HG02759 (cell line): ENCODE data around the gene OR10G2.
"Not testable (repeated sequence)": the region's sequence is repeated elsewhere in the genome, so short reads cannot be mapped to it uniquely, and the experiment has no call there.

Experiments used
- ATAC-seq: cut with Tn5 transposase; IDR thresholded peaks from one replicate; pipeline ENCODE4 v1.9.1; 2021; ENCODE audit warnings: mild to moderate bottlenecking, moderate library complexity; ENCODE audit not compliant: unreplicated experiment

Gene OR10G2, protein sequence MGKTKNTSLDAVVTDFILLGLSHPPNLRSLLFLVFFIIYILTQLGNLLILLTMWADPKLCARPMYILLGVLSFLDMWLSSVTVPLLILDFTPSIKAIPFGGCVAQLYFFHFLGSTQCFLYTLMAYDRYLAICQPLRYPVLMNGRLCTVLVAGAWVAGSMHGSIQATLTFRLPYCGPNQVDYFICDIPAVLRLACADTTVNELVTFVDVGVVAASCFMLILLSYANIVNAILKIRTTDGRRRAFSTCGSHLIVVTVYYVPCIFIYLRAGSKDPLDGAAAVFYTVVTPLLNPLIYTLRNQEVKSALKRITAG

DNA sequence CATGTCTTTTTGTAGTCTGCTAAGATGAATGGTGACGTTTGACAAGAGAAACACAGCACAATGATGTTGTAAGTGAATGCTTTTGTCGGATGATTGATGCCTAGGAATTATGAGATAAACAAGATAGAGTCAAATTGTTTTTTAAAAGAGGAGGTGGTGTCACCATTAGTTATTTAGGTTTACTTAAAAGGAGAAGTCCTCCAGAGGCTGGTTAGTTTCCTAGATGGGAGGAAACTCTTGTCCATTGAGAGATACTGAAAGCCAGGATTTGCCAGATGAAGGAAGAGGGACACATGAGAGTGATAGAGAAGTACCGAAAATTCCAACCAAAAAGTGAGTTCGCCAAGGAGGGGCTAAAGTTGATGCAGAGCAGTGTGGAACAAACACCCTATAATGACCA, at the start of gene OR10G2:
OR10G2 (minus strand) TSS at position 101 of the 400 bp plus-strand sequence; CDS start at position 3, 98 bp downstream.
- ATAC-seq = no peak

DNA sequence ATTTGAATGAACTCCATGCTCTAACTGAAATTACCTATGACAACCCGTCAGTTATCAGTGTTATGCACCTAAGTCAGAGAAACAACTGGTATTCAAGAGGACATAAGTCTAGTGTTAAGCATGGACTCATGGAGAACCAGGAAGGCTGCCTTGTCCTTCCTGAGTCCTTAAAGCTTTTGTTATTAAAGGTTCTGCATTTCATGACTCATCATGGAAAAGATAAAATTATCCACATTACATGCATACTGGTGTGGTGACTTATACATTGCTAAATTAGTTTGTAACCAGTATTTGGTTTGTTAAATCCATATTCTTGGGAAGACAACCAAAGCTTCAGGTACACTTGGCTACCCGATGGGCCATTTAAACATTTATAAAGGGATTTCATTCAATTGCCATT, 45.3 kb upstream of the OR10G2 start:
- ATAC-seq = no peak

DNA sequence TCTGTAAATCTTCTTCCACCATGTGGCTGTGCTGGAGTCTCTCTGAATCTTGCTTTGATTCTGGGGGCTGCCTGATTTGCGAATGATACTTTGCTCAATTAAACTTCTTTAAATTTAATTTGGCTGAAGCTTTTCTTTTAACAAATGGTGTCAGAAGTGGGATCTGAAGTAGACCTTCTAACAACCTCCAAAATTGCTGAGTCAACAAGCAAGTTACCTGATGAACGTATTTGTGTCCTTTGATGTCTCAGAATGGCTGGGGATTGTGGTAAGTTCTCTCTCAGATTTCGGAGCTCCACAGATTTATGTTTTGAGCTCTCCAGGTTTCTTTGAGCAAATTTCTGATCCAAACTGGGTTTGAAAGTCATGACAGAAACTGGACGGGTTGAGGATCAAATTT, 40.8 kb upstream of the OR10G2 start:
- no peak for ATAC-seq

DNA sequence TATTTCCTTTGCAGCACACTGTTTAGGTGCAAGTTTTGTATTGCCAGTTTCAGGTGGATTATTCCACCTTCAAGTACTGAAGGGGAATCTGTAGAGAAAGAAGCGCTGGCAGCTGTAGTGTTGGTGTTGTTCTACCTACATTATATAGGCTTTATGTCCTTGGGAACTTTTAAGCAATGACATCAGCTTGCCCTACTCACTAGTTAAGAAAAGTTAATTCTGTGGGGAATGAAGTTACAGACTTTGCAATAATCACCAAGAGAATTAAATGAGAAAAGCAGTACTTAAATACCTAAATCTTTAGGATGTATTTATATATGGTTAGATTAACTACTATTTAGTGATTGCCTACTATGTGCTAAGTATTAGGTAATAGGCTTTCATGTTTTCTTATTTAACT, 39.0 kb upstream of the OR10G2 start, which contains the start of gene OR4E1:
OR4E1 (minus strand) TSS at position 101 of the 400 bp plus-strand sequence. CDS start 2,883 bp downstream, outside the sequence.
- no peak for ATAC-seq

DNA sequence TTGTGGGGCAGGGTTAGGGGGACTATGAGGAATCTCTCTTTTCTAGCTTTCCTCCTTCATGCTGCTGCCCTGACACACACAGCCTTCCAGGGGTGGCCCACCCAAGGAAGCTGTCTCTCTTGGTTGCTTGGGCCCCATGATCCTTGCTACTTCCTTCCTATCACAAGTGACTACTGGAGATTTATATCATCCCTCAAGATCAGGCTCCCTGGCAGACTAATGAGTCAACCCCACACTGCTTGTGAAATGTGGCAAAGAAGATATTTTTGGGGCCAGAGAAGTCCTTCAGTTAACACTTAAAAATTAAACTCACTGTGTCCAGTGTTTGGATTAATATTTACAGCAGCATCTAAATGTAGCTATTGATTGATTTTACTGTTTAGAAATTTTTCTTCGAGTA, 37.4 kb upstream of the OR10G2 start:
- ATAC-seq = no peak

DNA sequence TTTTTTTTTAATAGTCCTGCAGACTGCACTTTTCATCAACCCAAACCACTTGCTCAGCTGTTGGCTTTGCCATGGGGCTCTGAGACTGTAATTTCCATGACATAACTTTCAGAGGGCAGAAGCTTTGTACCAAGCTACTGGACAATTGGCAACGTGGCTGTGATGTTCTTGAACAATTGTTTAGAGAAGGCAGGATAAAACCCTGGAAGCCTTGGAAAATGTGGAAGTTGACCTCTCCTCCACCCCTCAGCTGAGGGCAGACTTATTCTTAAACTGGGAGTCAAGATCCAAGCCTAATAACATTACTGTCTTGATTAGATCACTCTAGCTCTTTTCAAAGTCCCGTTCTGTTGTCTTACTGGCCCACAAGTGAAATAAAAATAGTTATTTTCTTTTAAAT, 36.6 kb upstream of the OR10G2 start:
- no peak for ATAC-seq

DNA sequence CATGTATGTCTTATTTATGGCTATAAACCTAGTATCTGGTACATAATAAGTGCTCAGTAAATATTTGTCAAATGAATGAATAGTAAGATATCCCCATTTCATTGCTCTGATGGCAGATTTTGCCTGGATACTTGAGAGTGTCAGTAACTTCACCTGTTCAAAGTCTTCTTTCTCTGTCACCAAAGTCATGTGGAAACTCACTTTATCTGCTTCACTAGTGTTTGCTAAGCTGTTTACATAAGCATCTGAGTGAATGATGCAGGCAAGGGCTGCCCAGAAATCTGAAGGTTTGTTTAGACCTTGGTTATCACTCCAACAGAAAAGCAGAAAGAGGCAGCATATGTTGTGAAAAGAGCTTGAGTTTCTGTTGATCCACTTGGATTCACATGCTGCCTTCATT, 34.5 kb upstream of the OR10G2 start:
- ATAC-seq = no peak

DNA sequence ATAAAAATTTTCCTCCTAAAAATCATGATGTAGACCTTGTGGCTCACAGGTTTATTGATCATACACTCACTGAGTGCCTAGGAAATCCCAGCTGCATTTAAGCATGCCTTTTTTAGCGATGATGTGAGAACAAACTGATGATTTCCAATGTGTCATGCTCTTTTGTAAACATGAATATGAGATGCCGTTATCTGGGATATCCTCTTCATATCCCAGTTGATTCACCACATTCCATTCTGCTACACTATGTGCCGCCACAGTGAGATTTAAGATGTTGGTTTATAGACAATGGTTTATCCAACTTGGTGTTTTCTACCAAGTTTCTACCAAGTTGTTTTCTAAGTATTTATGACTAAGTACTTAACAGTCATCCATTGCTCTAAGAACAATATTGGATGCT, 33.6 kb upstream of the OR10G2 start:
- no peak for ATAC-seq

DNA sequence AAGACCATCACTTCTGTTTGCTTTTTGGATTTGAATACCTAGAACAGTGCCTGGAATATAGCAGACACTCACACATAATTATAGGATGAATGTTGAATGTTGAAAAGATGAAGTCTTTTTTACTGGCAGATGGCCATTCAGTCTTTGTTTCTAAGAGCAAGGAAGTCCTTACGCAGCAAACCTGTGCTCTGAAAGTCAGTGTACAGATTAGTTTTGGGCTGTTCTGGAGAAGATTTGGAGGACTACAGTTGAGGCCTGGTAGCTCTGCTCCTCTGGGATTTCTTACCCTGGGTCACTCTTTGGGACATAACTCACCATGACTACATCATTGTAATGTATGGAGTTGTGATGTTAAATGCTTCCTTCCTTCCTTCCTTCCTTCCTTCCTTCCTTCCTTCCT, 22.2 kb upstream of the OR10G2 start:
- no peak for ATAC-seq

DNA sequence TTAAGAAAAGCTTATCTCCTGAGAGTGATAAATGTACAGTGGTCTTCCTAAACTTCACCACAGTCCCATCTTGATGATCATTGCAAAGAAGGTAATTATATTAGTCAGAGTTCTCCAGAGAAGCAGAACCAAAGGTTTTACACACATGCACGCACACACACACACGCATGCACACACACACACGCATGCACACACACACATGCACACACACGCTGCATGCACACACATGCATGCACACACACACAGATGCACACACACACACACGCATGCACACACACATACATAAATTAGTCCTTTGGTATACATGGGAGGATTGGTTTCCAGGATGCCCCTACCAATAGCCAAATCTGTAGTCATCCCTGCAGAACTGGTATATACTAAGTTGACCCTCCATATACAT, 19.5 kb upstream of the OR10G2 start:
- ATAC-seq = no peak

DNA sequence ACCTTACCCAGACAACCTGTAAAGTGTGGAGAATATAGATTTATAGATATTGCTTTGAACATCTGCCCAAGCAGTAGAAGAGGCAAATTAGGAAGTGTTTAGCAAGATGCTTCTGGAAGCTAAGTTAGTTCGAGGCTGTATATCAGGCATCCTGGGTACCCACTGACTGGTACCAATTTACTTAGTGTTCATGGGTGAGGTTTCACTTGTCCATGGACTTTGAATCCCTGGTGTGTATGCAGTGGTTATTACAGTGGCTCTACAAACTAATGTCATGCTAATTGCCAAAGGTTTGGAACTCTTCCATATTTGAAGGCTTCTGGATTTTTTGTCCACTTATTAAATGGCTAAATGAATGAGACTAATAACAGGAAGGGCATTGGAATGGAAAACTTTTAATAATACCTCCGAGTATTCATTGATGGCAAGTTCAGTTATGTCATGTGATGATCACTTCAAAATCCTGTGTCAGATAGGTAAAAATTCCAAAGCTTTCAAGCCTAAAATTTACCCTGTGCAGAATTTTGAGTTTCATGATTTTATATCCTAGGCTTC, 18.7 kb upstream of the OR10G2 start, which contains the start of gene OR4E2:
OR4E2 (plus strand) TSS at position 505 of the 555 bp plus-strand sequence. CDS start 11,248 bp downstream, outside the sequence.
- ATAC-seq = no peak

DNA sequence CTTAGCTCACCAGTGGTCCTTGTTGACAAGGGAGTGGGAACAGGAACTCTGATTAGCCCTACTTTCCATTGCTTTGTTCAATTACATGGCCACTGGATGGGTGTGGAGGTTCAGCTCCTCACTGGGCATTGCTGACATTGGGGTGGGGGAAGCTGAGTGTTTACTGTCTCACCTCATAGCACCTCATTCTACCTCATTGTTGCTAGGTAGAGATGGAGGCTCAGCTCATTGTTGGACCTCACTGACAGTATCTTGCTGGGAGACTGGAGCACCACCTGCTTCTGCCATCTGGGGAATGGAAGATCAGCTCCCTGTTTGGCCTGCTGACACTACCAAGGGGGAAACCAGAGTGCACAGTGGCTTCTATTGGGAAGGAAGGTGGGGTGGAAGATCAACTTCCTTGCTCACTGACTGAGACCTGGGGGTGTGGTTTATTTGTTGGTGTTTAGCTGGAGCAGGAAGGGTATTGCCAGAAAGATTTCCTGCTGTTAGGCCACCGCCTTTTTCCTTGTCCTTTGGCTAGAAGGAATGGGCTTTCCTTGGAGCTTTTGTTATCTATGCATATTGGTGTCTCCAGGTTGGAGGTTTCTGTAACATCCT, 17.6 kb upstream of the OR10G2 start:
- no peak for ATAC-seq

DNA sequence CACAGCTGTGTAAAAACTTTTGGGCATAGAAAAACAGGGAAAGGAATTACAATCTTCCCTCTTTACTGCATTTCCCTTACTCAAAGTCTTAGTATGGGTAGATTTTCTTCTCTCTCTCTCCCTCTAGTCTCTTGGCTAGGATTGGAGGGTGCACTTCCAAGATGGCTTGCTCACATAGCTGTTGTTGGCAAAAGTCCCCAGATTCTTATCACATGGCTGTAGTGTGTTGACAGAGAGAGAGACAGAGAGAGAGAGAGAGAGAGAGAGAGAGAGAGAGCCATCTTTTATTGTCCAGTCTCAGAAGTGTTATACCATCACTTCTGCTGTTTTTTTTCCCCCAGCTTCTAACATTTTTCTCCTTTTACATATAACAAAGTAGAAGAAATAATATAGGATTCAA, 12.6 kb upstream of the OR10G2 start:
- ATAC-seq = no peak

DNA sequence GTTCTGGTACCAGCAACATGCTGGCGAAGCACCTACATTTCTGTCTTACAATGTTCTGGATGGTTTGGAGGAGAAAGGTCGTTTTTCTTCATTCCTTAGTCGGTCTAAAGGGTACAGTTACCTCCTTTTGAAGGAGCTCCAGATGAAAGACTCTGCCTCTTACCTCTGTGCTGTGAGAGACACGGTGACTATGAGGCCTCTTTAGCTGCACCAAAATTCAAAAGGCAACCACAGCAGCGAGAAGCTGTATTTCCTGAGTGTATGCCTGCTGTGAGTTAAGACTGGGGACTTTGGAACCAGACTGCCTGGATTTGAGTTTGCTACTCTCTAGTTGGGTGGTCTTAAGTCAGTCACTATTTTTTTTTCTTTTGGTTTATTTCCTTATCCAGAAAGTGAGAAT, 8.7 kb upstream of the OR10G2 start:
- ATAC-seq = no peak

DNA sequence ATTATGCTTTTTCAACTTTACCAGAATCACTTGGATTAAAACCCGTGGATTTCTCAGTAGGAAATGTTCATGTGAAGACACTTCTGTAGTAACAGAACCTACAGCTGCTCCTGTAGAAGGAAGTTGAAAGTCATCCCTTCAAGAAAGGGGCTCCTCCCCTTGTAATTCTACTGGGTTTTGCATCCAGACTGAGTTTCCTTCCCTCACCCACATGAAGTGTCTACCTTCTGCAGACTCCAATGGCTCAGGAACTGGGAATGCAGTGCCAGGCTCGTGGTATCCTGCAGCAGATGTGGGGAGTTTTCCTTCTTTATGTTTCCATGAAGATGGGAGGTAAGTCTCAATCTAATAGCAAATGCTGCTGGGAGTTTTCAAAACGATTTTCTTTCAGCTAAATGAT, 7.9 kb upstream of the OR10G2 start:
- no peak for ATAC-seq

DNA sequence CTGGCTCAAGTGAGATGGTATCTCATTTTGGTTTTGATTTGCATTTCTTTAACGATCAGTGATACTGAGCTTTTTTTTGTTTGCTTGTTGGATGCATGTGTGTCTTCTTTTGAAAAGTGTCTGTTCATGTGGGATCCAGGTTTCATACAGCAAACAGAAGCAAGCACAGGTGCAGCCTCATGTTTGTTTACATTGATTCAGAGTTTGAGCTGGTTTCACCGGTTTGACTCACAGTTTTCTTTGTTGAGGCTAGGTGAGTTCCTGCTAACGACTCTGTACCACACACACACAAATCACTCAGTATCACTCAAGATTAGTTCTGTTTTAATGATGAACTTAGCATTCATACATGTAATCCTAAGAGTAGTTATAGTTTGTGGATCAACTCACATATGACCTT, 3.7 kb downstream of the OR10G2 start:
- no peak for ATAC-seq

DNA sequence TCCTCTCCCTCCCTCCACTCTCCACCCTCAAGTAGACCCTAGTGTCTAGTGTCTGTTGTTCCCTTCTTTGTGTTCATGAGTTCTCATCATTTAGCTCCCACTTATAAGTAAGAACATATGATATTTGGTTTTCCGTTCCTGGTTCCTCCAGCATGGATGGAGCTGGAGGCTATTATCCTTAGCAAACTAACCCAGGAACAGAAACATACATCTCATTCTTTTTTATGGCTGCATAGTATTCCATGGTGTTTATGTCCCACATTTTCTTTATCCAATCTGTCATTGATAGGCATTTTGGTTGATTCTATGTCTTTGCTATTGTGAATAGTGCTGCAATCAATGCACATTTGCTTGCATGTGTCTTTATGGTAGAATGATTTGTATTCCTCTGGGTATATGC, 4.2 kb downstream of the OR10G2 start:
- ATAC-seq = not testable (repeated sequence)

DNA sequence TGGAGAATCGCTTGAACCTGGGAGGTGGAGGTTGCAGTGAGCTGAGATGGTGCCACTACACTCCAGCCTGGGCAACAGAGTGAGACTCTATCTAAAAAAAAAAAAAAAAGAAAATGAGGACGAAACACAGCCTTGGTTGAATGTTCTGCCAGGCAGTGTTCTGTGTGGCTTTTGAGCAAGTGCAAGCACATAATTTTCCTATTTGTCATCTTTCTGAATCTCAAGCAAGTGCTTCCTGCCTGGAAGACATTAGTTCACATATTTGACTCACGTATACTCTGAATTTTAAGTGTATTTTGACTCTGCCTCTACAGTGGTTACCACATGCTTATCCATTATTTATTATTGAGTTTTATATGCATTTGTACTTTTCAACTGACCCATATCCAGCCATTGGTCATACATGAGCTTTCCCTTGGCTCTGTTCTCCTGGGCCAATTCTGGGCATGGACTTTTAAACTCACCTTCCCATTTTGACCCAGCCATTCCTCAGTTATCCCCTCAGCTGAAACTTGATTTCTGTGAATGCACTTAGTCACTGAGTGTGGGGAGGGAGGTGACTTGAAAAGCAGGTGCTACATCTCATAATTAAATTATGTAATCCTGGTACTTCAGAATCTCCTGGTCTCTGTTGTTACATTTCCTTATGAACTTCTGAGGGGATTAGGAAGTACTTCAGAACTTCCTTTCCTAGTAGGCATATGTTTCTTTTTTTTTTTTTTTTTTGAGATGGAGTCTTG, 8.1 kb downstream of the OR10G2 start:
- ATAC-seq = no peak

DNA sequence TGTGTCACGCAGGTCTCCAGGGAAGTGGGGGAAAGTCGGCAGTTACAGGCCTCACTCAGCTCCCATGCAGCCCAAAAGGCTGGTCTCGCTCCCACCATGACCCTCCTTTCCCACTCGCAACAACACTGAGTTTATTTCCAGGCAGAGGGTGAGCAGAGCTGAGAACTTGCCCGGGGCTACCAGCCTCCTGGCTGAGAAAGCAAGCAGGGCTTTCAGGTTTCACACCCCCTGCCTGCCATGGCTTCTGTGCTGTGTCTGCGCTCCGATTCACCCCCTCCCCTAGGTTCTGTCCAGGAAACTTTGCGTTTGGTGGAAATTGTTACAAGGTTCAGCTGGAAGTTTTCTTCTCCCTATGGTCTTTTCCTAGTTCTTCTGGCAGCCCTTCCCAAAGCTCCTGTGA, 17.1 kb downstream of the OR10G2 start:
- ATAC-seq = no peak

DNA sequence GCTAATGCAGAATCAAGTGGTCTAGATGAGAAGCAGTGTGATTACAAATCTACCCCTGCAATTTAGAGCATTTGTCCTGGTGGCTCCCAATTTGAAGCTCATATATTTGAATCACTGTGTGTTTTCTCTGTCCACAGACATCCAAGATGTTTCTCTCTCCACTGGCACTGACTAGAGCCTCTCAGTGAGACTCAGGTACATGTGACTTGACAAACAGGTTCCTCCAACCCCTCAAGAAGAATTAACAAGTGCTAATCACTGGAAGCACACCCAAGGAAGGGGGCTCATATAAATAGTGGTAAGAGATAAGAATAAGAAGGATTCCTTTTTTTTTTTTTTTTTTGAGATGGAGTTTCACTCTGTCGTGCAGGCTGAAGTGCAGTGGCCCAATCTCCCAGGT, 20.5 kb downstream of the OR10G2 start:
- no peak for ATAC-seq

DNA sequence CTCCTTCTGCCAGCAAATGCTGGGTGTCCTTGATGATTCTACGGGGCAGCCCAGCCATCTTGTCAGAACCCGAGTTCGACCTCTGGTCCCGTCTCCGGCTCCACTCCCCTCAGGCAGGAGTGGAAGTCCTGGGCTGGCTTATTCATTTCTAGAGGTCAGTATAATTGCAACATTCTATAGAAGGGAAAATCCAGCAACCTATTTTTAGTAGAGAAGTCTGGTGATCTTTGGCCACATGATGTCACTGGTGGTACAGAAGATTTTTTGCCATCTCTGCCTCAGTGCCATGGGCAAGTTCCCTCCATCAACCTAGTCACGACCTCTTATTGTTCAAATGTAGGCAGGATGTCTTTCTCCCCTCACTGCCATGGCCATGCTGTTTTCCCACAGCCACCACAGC, 22.4 kb downstream of the OR10G2 start:
- no peak for ATAC-seq

DNA sequence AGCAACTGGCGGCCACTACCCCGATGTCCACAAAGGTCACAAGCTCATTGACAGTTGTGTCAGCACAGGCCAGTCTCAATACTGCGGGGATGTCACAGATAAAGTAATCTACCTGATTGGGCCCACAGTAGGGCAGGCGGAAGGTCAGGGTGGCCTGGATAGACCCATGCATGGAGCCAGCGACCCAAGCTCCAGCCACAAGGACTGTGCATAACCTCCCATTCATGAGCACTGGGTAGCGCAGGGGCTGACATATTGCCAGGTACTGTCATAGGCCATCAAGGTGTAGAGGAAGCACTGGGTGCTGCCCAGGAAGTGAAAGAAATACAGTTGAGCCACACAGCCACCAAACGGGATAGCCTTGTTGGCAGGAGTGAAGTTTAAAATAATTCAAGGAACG, 32.6 kb downstream of the OR10G2 start:
- ATAC-seq = not testable (repeated sequence)
